Measurements from ENCODE around the gene RBFOX2. TPM values are rescaled to one million over a fixed set of nuclear protein-coding genes. Genes with fewer than 3 reads are reported as not detected.

RBFOX2 gene
- total and polyA plus RNA-seq, 2 of the 8 experiments (the other 6 are each of a cell fraction or from before 2014, with no cell fraction given) = 121 to 122 TPM

GRCh38 chr22:35754761-35755160, 273.9 kb downstream of the RBFOX2 start:
- no peak overlapping the region for H2BK20ac ChIP-seq (ENCODE audit: low read length)
- H3K9ac ChIP-seq (replicated peaks in 1 of 4; ENCODE audit: extremely low read depth in 1 of 4, low read depth in 3 of 4, low read length in 3 of 4) = no peak overlapping the region
- no peak overlapping the region for H4K5ac ChIP-seq (ENCODE audit: insufficient read length, low read depth, low read length)
- no peaks in the 10 kb centered on the region for H3K79me2 ChIP-seq (ENCODE audit: control insufficient read depth in 1 of 2, insufficient read depth in 2 of 2, low read length in 2 of 2)
- TF ChIP-seq SP1 (IDR thresholded peaks at IDR 0.05; ENCODE audit: low read depth, low read length) (no peak), MAFK (IDR thresholded peaks at IDR 0.05; ENCODE audit: low read depth, low read length) (no peak), HDAC2 (IDR thresholded peaks at IDR 0.05; ENCODE audit: borderline replicate concordance in 1 of 2, low read depth in 2 of 2, low read length in 2 of 2) (no peak), CBX8 (IDR thresholded peaks at IDR 0.05; ENCODE audit: borderline replicate concordance, low read depth, low read length) (no peak), RBBP5 (IDR thresholded peaks at IDR 0.05; ENCODE audit: borderline replicate concordance, low read depth, low read length) (no peak), TCF12 (IDR thresholded peaks at IDR 0.05; ENCODE audit: low read depth, low read length) (no peak), POLR2AphosphoS5 (IDR thresholded peaks at IDR 0.05; ENCODE audit: low read depth, low read length) (no peak), KDM5A (IDR thresholded peaks at IDR 0.05; ENCODE audit: low read length) (no peak), POLR2A (IDR thresholded peaks at IDR 0.05; ENCODE audit: control extremely low read depth in 1 of 2, low read depth in 2 of 2, low read length in 2 of 2) (no peak), ATF2 (IDR thresholded peaks at IDR 0.05; ENCODE audit: low read length) (no peak), GTF2F1 (IDR thresholded peaks at IDR 0.05; ENCODE audit: borderline replicate concordance, low read depth, low read length) (no peak)
- no peak overlapping the region for H3K4ac ChIP-seq (replicated peaks; ENCODE audit: insufficient read length, low read depth, low read length)
- H2BK15ac ChIP-seq (ENCODE audit: low read length) = no peak overlapping the region
- H3K27me3 ChIP-seq (replicated peaks in 1 of 4; ENCODE audit: control insufficient read depth in 3 of 4, extremely low read depth in 1 of 4, insufficient read depth in 3 of 4, low read length in 3 of 4) = peaks cover 0 to 1% (median 0%) of the 10 kb centered on the region in 4 experiments; a peak in 1 of 7 replicates
- H2BK120ac ChIP-seq (replicated peaks; ENCODE audit: low read depth, low read length) = no peak overlapping the region
- POLR2A ChIA-PET (ENCODE audit: partially characterized antibody) = no interaction called here
- H4K20me1 ChIP-seq (replicated peaks in 1 of 2; ENCODE audit: control insufficient read depth in 1 of 2, insufficient read depth in 2 of 2, low read length in 2 of 2) = no peaks in the 10 kb centered on the region
- H2BK12ac ChIP-seq (ENCODE audit: low read depth, low read length) = no peak overlapping the region
- H2AFZ ChIP-seq (ENCODE audit: low read length) = no peak overlapping the region
- FAIRE-seq = no peak
- H3K79me1 ChIP-seq (ENCODE audit: low read depth, low read length) = no peaks in the 10 kb centered on the region
- H4K91ac ChIP-seq (replicated peaks; ENCODE audit: insufficient read length, low read length) = no peak overlapping the region
- no peak overlapping the region for H4K8ac ChIP-seq (ENCODE audit: extremely low read depth, insufficient read depth, low read length)
- H3K4me2 ChIP-seq (ENCODE audit: insufficient read depth in 1 of 2, low read depth in 2 of 2, low read length in 2 of 2) = no peak overlapping the region
- no peak overlapping the region for H2AK5ac ChIP-seq (ENCODE audit: low read depth, low read length)
- peaks cover 4 to 14% (median 6%) of the 10 kb centered on the region in 4 experiments; a peak in 6 of 8 replicates for H3K36me3 ChIP-seq (ENCODE audit: control insufficient read depth in 2 of 4, insufficient read depth in 4 of 4, low read length in 3 of 4)
- no peaks in the 10 kb centered on the region for H3K9me3 ChIP-seq (ENCODE audit: insufficient read depth in 2 of 2, low read depth in 1 of 2, low read length in 1 of 2)
- no peak overlapping the region for H3K27ac ChIP-seq (ENCODE audit: low read depth, low read length)
- no peak overlapping the region for H3K4me3 ChIP-seq (ENCODE audit: extremely low read depth in 1 of 4, insufficient read depth in 2 of 4, low read depth in 3 of 4, low read length in 4 of 4)
- H3K4me1 ChIP-seq (replicated peaks in 1 of 4; ENCODE audit: control insufficient read depth in 3 of 4, insufficient read depth in 4 of 4, low read length in 3 of 4) = peaks cover 2 to 15% (median 14%) of the 10 kb centered on the region in 4 experiments; a peak in 5 of 7 replicates
- no peak overlapping the region for H3K18ac ChIP-seq (ENCODE audit: extremely low read depth, low read length)
- no peak overlapping the region for H3K14ac ChIP-seq (ENCODE audit: insufficient read length)
- no peak overlapping the region for H2BK5ac ChIP-seq (ENCODE audit: low read depth, low read length)
- 88% methylated on average over 2 of the region's 2 CpGs; no CpG with 5 or more reads in 1 of the 2 experiments for WGBS, 2 experiments (ENCODE audit: extremely low coverage in 1 of 2, insufficient coverage in 1 of 2, insufficient read length in 1 of 2, insufficient replicate concordance in 2 of 2, low coverage in 1 of 2, low lambda C conversion rate in 2 of 2, missing lambda C conversion rate in 1 of 2)
- H3K23ac ChIP-seq (ENCODE audit: insufficient read length) = no peak overlapping the region
- H3K56ac ChIP-seq (replicated peaks; ENCODE audit: insufficient read length, low read depth, low read length) = no peak overlapping the region
- CTCF ChIA-PET (ENCODE audit: partially characterized antibody) = interaction anchor here (0.6 kb wide), 2 partner anchors 25 to 254 kb away, joined by 3 to 4 read pairs; no protein-coding TSS in a partner anchor
- no peaks in the 10 kb centered on the region for H3K23me2 ChIP-seq (ENCODE audit: low read depth, low read length)
- DNase-seq (ENCODE audit: low read depth in 1 of 2, low spot score in 2 of 2) = no peak

Measured in H1 (cell line).